Measurements from ENCODE around the gene CCDC122. TPM values are rescaled to one million over a fixed set of nuclear protein-coding genes. Genes with fewer than 3 reads are reported as not detected.
"Not testable (repeated sequence)": the region's sequence is repeated elsewhere in the genome, so short reads cannot be mapped to it uniquely, and the experiment has no call there.

The CCDC122 gene
- total and polyA plus RNA-seq, 9 donors: 1.8 to 4.0 (median 3.1) TPM

GRCh38 chr13:43848001-43848649, 31.4 kb downstream of the CCDC122 start:
- WGBS (ENCODE audit: insufficient coverage): no CpG with 5 or more reads among the region's 1 CpG
- DNase-seq: no peak
- H3K27me3 ChIP-seq (ENCODE audit: control insufficient read depth, insufficient read depth, low read length): no peaks in the 10 kb centered on the region
- H3K36me3 ChIP-seq (ENCODE audit: control insufficient read depth, insufficient read depth, low read length): no peaks in the 10 kb centered on the region
- peaks cover 27% of the 10 kb centered on the region for H3K9me3 ChIP-seq (replicated peaks; ENCODE audit: control insufficient read depth, low read depth, low read length)
- no peak overlapping the region for H3K4me3 ChIP-seq (ENCODE audit: low read length)
- H3K4me1 ChIP-seq (ENCODE audit: control insufficient read depth, insufficient read depth, low read length): no peaks in the 10 kb centered on the region
- H3K27ac ChIP-seq (ENCODE audit: low read length): no peak overlapping the region

GRCh38 chr13:43846496-43847158, 32.9 kb downstream of the CCDC122 start:
- H3K4me3 ChIP-seq (ENCODE audit: low read length): no peak overlapping the region
- H3K4me1 ChIP-seq (ENCODE audit: control insufficient read depth, insufficient read depth, low read length): no peaks in the 10 kb centered on the region
- no CpG with 5 or more reads among the region's 3 CpGs for WGBS (ENCODE audit: insufficient coverage)
- H3K36me3 ChIP-seq (ENCODE audit: control insufficient read depth, insufficient read depth, low read length): no peaks in the 10 kb centered on the region
- no peak for DNase-seq
- H3K27ac ChIP-seq (ENCODE audit: low read length): no peak overlapping the region
- H3K27me3 ChIP-seq (ENCODE audit: control insufficient read depth, insufficient read depth, low read length): no peaks in the 10 kb centered on the region
- H3K9me3 ChIP-seq (replicated peaks; ENCODE audit: control insufficient read depth, low read depth, low read length): peaks cover 15% of the 10 kb centered on the region

GRCh38 chr13:43838909-43839308, 40.6 kb downstream of the CCDC122 start:
- Histone ChIP-seq H3K9me3 (replicated peaks; ENCODE audit: control insufficient read depth, low read depth, low read length) (no peaks in the 10 kb centered on the region), H3K27me3 (ENCODE audit: control insufficient read depth, insufficient read depth, low read length) (no peaks in the 10 kb centered on the region), H3K4me1 (ENCODE audit: control insufficient read depth, insufficient read depth, low read length) (no peaks in the 10 kb centered on the region), H3K27ac (ENCODE audit: low read length) (no peak overlapping the region), H3K36me3 (ENCODE audit: control insufficient read depth, insufficient read depth, low read length) (no peaks in the 10 kb centered on the region), H3K4me3 (ENCODE audit: low read length) (no peak overlapping the region)
- no peak for DNase-seq
- WGBS (ENCODE audit: insufficient coverage): 67% methylated on average over 1 of the region's 4 CpGs

GRCh38 chr13:43835701-43836100, 43.8 kb downstream of the CCDC122 start:
- no peak overlapping the region for H3K4me3 ChIP-seq (ENCODE audit: low read length)
- WGBS (ENCODE audit: insufficient coverage): no CpG with 5 or more reads among the region's 2 CpGs
- no peaks in the 10 kb centered on the region for H3K36me3 ChIP-seq (ENCODE audit: control insufficient read depth, insufficient read depth, low read length)
- H3K9me3 ChIP-seq (replicated peaks; ENCODE audit: control insufficient read depth, low read depth, low read length): no peaks in the 10 kb centered on the region
- H3K4me1 ChIP-seq (ENCODE audit: control insufficient read depth, insufficient read depth, low read length): no peaks in the 10 kb centered on the region
- no peaks in the 10 kb centered on the region for H3K27me3 ChIP-seq (ENCODE audit: control insufficient read depth, insufficient read depth, low read length)
- DNase-seq: no peak
- no peak overlapping the region for H3K27ac ChIP-seq (ENCODE audit: low read length)

GRCh38 chr13:43831088-43831487, 48.5 kb downstream of the CCDC122 start:
- no peak overlapping the region for H3K27ac ChIP-seq (ENCODE audit: low read length)
- WGBS (ENCODE audit: insufficient coverage): no CpG with 5 or more reads among the region's 2 CpGs
- peak; percentile 7 for DNase-seq

GRCh38 chr13:43830497-43830881, 49.1 kb downstream of the CCDC122 start:
- Histone ChIP-seq H3K27ac (ENCODE audit: low read length) (no peak overlapping the region), H3K4me1 (ENCODE audit: control insufficient read depth, insufficient read depth, low read length) (no peaks in the 10 kb centered on the region), H3K9me3 (replicated peaks; ENCODE audit: control insufficient read depth, low read depth, low read length) (no peaks in the 10 kb centered on the region), H3K27me3 (ENCODE audit: control insufficient read depth, insufficient read depth, low read length) (no peaks in the 10 kb centered on the region), H3K36me3 (ENCODE audit: control insufficient read depth, insufficient read depth, low read length) (no peaks in the 10 kb centered on the region), H3K4me3 (ENCODE audit: low read length) (no peak overlapping the region)
- WGBS (ENCODE audit: insufficient coverage): 52% methylated on average over 5 of the region's 5 CpGs
- peak; percentile 12 for DNase-seq

More at GRCh38 chr13:43831088-43831487, 48.5 kb downstream of the CCDC122 start:
- H3K4me1 ChIP-seq (ENCODE audit: control insufficient read depth, insufficient read depth, low read length): no peaks in the 10 kb centered on the region
- no peaks in the 10 kb centered on the region for H3K9me3 ChIP-seq (replicated peaks; ENCODE audit: control insufficient read depth, low read depth, low read length)
- no peaks in the 10 kb centered on the region for H3K36me3 ChIP-seq (ENCODE audit: control insufficient read depth, insufficient read depth, low read length)
- H3K4me3 ChIP-seq (ENCODE audit: low read length): no peak overlapping the region
- no peaks in the 10 kb centered on the region for H3K27me3 ChIP-seq (ENCODE audit: control insufficient read depth, insufficient read depth, low read length)

- H3K4me1 ChIP-seq (ENCODE audit: control insufficient read depth, insufficient read depth, low read length); H3K27ac ChIP-seq (ENCODE audit: low read length); DNase-seq; H3K9me3 ChIP-seq (replicated peaks; ENCODE audit: control insufficient read depth, low read depth, low read length); H3K36me3 ChIP-seq (ENCODE audit: control insufficient read depth, insufficient read depth, low read length); H3K27me3 ChIP-seq (ENCODE audit: control insufficient read depth, insufficient read depth, low read length); H3K4me3 ChIP-seq (ENCODE audit: low read length): not testable (repeated sequence)
- no CpG with 5 or more reads among the region's 1 CpG for WGBS (ENCODE audit: insufficient coverage)
Measured at GRCh38 chr13:43824656-43825055, 54.9 kb downstream of the CCDC122 start.

GRCh38 chr13:43822969-43823368, 56.6 kb downstream of the CCDC122 start:
- no peaks in the 10 kb centered on the region for H3K27me3 ChIP-seq (ENCODE audit: control insufficient read depth, insufficient read depth, low read length)
- H3K4me3 ChIP-seq (ENCODE audit: low read length): no peak overlapping the region
- no peaks in the 10 kb centered on the region for H3K36me3 ChIP-seq (ENCODE audit: control insufficient read depth, insufficient read depth, low read length)
- no peaks in the 10 kb centered on the region for H3K9me3 ChIP-seq (replicated peaks; ENCODE audit: control insufficient read depth, low read depth, low read length)
- DNase-seq: no peak
- no peaks in the 10 kb centered on the region for H3K4me1 ChIP-seq (ENCODE audit: control insufficient read depth, insufficient read depth, low read length)
- WGBS (ENCODE audit: insufficient coverage): 20% methylated on average over 1 of the region's 1 CpG
- H3K27ac ChIP-seq (ENCODE audit: low read length): no peak overlapping the region

GRCh38 chr13:43816401-43816889, 63.1 kb downstream of the CCDC122 start:
- no peak overlapping the region for H3K4me3 ChIP-seq (ENCODE audit: low read length)
- H3K4me1 ChIP-seq (ENCODE audit: control insufficient read depth, insufficient read depth, low read length): no peaks in the 10 kb centered on the region
- no peak for DNase-seq
- no CpG with 5 or more reads among the region's 4 CpGs for WGBS (ENCODE audit: insufficient coverage)
- H3K27ac ChIP-seq (ENCODE audit: low read length): no peak overlapping the region
- no peaks in the 10 kb centered on the region for H3K36me3 ChIP-seq (ENCODE audit: control insufficient read depth, insufficient read depth, low read length)
- H3K27me3 ChIP-seq (ENCODE audit: control insufficient read depth, insufficient read depth, low read length): no peaks in the 10 kb centered on the region
- no peaks in the 10 kb centered on the region for H3K9me3 ChIP-seq (replicated peaks; ENCODE audit: control insufficient read depth, low read depth, low read length)

GRCh38 chr13:43815204-43815603, 64.3 kb downstream of the CCDC122 start:
- Histone ChIP-seq H3K36me3 (ENCODE audit: control insufficient read depth, insufficient read depth, low read length) (no peaks in the 10 kb centered on the region), H3K27me3 (ENCODE audit: control insufficient read depth, insufficient read depth, low read length) (no peaks in the 10 kb centered on the region), H3K4me3 (ENCODE audit: low read length) (no peak overlapping the region), H3K27ac (ENCODE audit: low read length) (no peak overlapping the region), H3K9me3 (replicated peaks; ENCODE audit: control insufficient read depth, low read depth, low read length) (no peaks in the 10 kb centered on the region), H3K4me1 (ENCODE audit: control insufficient read depth, insufficient read depth, low read length) (no peaks in the 10 kb centered on the region)
- 14% methylated on average over 1 of the region's 2 CpGs for WGBS (ENCODE audit: insufficient coverage)
- DNase-seq: no peak
